ENCODE data around the gene CARD11. TPM values are rescaled to one million over a fixed set of nuclear protein-coding genes. Genes with fewer than 3 reads are reported as not detected.

The CARD11 gene
- total and polyA plus RNA-seq, 3 donors from 2014 or later, result 2.9 to 3.9 (median 3.2) TPM

DNA sequence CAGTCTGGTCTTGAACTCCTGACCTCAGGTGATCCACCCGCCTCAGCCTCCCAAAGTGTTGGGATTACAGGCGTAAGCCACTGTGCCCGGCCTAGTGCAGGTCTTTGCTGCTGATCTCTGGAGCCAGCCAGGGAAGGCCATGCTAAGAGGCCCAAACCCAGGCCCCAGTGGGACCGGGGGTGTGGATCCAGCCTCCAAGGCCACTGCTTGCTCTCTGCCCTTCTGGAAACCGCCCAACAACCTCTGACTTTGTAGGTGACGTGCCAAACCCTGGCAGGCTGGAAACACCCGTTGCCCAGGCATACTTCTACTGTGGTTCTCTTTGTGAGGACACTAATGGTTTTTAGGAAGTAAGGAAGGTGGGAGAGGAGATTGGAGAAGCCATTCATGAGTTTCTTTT, 116.1 kb downstream of the CARD11 start:
- intact Hi-C loops (cut with DNase I; ENCODE audit: low total_unique reads), result no loop called here
- 78 to 84% methylated on average over 5 to 7 of the region's 7 CpGs for WGBS, 2 donors
- Histone ChIP-seq H3K27ac (no peak overlapping the region), H3K36me3 (ENCODE audit: low read depth, missing control alignments) (no peaks in the 10 kb centered on the region), H3K9me3 (no peaks in the 10 kb centered on the region), H3K4me3 (no peak overlapping the region), H3K27me3 (no peaks in the 10 kb centered on the region), H3K4me1 (peaks cover 5% of the 10 kb centered on the region)
- no peak for DNase-seq
- TF ChIP-seq POLR2A (IDR thresholded peaks at IDR 0.05), result no peak
- TF ChIP-seq, protein P1, sequence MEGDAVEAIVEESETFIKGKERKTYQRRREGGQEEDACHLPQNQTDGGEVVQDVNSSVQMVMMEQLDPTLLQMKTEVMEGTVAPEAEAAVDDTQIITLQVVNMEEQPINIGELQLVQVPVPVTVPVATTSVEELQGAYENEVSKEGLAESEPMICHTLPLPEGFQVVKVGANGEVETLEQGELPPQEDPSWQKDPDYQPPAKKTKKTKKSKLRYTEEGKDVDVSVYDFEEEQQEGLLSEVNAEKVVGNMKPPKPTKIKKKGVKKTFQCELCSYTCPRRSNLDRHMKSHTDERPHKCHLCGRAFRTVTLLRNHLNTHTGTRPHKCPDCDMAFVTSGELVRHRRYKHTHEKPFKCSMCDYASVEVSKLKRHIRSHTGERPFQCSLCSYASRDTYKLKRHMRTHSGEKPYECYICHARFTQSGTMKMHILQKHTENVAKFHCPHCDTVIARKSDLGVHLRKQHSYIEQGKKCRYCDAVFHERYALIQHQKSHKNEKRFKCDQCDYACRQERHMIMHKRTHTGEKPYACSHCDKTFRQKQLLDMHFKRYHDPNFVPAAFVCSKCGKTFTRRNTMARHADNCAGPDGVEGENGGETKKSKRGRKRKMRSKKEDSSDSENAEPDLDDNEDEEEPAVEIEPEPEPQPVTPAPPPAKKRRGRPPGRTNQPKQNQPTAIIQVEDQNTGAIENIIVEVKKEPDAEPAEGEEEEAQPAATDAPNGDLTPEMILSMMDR (IDR thresholded peaks at IDR 0.05), result no peak

DNA sequence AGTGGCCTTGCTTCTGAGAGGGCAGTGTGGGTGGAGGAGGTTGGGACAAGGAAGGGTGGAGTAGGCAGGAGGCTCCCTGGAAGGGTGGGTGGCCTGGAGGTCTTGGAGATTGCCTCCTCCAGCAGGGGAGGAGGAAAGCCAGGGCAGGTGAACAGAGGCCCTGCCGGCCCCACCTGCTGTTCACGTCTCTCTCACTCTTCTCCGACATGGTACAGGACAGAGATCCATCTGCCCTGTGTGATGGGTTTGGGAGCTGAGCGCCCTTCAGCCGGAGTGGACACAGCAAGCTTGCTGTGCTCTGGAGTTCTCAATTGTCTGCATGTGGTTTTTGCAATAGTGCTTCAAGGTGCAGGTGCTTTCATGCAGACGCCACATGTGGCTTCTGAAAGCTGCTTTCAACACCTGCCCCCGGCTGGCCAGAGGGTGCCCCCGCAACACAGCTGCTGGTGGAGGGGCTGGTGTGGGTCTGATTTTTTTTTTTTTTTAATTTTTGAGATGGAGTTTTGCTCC, 116.7 kb downstream of the CARD11 start:
- no peak overlapping the region for H3K27ac ChIP-seq
- DNase-seq, result no peak
- H3K36me3 ChIP-seq (ENCODE audit: low read depth, missing control alignments), result no peaks in the 10 kb centered on the region
- peaks cover 5% of the 10 kb centered on the region for H3K4me1 ChIP-seq
- H3K4me3 ChIP-seq, result no peak overlapping the region
- H3K9me3 ChIP-seq, result no peaks in the 10 kb centered on the region
- intact Hi-C loops (cut with DNase I; ENCODE audit: low total_unique reads), result no loop called here
- H3K27me3 ChIP-seq, result no peaks in the 10 kb centered on the region
- WGBS, 2 donors, result 91 to 94% methylated on average over 8 of the region's 8 CpGs
- TF ChIP-seq POLR2A (IDR thresholded peaks at IDR 0.05), result no peak
- TF ChIP-seq, protein P1 (IDR thresholded peaks at IDR 0.05), result no peak

DNA sequence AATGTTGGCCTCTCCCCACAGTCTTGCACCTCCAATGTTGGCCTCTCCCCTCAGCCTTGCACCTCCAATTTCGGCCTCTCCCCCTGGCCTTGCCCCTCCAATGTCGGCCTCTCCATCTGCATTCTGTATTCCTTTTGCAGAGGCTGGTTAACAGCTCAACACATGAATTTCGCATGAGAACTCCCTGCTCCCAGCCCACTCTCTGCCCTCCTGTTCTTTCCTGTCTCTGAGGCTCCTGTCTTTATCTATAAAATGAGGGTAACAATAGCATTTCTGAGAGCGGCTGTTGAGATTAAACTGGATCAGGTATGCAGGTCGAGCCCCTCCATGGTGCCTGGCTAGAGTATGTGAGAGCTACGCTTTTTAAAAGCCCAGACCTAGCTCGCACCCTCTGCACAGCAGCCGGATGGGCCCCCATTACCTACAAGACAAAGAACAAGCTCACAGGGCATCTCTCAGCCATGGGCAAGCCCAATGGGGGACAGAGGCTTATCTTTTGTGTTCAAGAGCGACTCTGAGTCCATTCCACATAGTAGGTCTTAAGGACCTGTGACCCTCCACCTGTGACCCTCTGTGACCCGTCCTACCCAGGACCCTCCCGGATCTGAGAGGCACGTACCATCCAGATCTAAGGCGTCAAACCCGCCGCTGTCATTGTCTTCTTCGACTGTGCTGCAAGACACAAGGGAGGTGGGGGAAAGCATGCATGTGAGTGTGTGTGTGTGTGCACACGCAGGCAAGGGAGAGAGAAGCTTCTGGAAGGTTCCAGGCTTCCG, 117.4 kb downstream of the CARD11 start:
- Histone ChIP-seq H3K4me1 (peaks cover 10% of the 10 kb centered on the region), H3K27ac (no peak overlapping the region), H3K27me3 (no peaks in the 10 kb centered on the region), H3K9me3 (no peaks in the 10 kb centered on the region), H3K4me3 (no peak overlapping the region), H3K36me3 (ENCODE audit: low read depth, missing control alignments) (no peaks in the 10 kb centered on the region)
- DNase-seq, result no peak
- TF ChIP-seq, protein P1 (IDR thresholded peaks at IDR 0.05), result no peak
- no peak for TF ChIP-seq POLR2A (IDR thresholded peaks at IDR 0.05)
- 87 to 93% methylated on average over 18 of the region's 18 CpGs for WGBS, 2 donors
- intact Hi-C loops (cut with DNase I; ENCODE audit: low total_unique reads), result no loop called here

DNA sequence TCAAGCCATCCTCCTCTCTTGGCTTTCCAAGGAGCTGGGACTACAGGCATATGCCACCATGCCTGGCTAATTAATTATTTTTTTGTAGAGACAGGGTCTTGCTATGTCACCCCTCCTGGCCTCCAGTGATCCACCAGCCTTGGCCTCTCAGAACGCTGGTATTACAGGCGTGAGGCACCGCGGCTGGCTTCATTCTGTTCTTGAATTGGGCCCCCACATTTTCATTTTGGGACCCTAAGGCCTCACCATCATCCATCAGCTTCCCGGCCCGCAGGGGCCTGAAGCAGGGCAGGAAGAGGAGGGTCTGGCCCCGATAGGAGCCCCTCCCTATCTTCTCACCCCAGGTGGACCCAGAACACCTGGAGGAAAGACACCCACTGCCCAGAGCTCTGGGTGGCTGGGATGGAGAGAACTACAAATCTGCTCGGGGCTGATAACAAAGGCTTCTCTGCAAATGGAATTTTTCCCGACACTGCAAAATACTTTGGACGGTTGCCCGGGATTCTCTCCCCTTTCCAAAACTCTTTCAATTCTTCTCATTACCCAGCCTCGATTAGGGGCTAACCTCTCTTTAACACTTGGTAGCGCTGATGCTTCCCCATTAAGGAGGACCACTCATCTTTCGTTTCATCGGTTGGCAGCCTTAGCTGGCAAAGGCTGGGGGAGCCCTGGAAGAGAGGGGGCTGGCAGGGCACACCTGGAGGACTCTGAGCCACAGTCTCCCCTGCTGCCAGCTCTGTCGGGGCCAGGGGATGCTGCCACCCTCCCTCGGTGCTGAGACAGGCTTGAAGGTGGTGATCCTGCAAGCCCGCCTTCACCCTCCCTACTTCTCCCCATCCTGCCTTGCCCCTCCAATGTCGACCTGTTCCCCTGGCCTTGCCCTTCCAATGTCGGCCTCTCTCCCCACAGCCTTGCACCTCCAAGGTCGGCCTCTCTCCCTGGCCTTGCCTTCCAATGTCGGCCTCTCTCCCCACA, 118.5 kb downstream of the CARD11 start:
- peaks cover 16% of the 10 kb centered on the region for H3K4me1 ChIP-seq
- no peaks in the 10 kb centered on the region for H3K36me3 ChIP-seq (ENCODE audit: low read depth, missing control alignments)
- no peaks in the 10 kb centered on the region for H3K27me3 ChIP-seq
- no peak overlapping the region for H3K4me3 ChIP-seq
- intact Hi-C loops (cut with DNase I; ENCODE audit: low total_unique reads), result no loop called here
- DNase-seq, result peak; percentile 37
- 50 to 65% methylated on average over 21 to 22 of the region's 22 CpGs for WGBS, 2 donors
- H3K27ac ChIP-seq, result no peak overlapping the region
- TF ChIP-seq, protein P1 (IDR thresholded peaks at IDR 0.05), result no peak
- TF ChIP-seq POLR2A (IDR thresholded peaks at IDR 0.05), result no peak
- H3K9me3 ChIP-seq, result no peaks in the 10 kb centered on the region

Data from testis (tissue), 3 donors.